Measurements from ENCODE around the gene DLGAP1. TPM values are rescaled to one million over a fixed set of nuclear protein-coding genes. Genes with fewer than 3 reads are reported as not detected.
"Not testable (repeated sequence)": the region's sequence is repeated elsewhere in the genome, so short reads cannot be mapped to it uniquely, and the experiment has no call there.

Gene DLGAP1
- total and polyA plus RNA-seq, 2 donors = 0.24 to 0.41 TPM

DNA sequence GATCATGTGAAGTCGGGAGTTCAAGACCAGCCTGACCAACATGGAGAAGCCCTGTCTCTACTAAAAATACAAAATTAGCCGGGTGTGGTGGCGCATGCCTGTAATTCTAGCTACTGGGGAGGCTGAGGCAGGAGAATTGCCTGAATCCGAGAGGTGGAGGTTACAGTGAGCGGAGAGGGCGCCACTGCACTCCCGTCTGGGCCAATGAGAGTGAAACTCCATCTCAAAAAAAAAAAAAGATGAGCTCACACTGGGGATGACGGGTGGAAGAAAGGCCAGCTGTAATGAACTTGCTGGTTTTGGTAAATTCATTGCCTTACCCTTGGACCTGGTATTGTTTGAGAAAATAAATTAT, 847.0 kb downstream of the DLGAP1 start:
- WGBS = 86% methylated on average over 8 of the region's 8 CpGs
- H3K27ac ChIP-seq (ENCODE audit: low read depth in 1 of 2, low read length in 1 of 2) = not testable (repeated sequence)

DNA sequence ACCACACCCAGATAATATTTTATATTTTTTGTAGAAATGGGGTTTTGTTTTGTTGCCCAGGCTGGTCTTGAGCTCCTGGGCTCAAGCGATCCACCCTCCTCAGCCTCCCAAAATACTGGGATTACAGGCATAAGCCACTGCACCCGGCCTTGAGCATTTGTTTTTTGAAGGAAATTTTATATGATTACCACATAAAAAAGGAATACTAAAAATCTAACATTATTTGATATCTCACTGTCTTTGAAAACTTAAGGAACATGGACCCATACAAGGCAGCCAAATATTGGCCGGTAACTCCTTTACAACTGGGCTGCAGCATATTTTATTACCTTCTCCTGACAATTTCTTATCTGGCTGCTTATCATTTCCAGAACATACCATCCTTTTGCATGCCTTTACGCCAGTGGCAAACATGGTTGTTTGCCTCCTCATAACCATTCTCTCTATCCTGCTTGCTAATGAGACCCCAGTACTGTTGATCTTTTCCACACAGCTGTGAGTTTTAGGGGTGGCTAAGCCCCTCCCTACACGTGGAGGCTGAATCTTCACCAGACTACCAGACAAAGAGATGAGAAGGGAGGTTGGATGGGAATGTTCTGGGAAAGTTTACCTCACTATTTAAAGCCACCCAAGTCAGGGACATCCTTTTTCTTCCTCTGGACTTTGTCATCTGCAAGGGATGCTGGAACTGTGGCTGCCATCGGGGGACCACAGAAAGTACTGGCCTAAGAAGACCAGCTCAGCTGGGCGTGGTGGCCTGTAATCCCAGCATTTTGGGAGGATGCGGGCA, 847.6 kb downstream of the DLGAP1 start:
- H3K27me3 ChIP-seq (ENCODE audit: control insufficient read depth in 2 of 2, insufficient read depth in 1 of 2, low read length in 1 of 2) = no peaks in the 10 kb centered on the region
- no peaks in the 10 kb centered on the region for H3K36me3 ChIP-seq (ENCODE audit: control insufficient read depth in 2 of 2, insufficient read depth in 2 of 2, low read length in 1 of 2)
- H3K4me1 ChIP-seq (ENCODE audit: control insufficient read depth in 2 of 2, insufficient read depth in 2 of 2, low read length in 2 of 2) = peaks cover 11 to 42% of the 10 kb centered on the region in 2 donors
- H3K27ac ChIP-seq (ENCODE audit: low read depth in 1 of 2, low read length in 1 of 2) = no peak overlapping the region
- no peaks in the 10 kb centered on the region for H3K9me3 ChIP-seq (ENCODE audit: control insufficient read depth in 2 of 2, insufficient read depth in 1 of 2, low read length in 1 of 2)
- H3K4me3 ChIP-seq (ENCODE audit: low read length in 2 of 2) = no peak overlapping the region
- DNase-seq (ENCODE audit: low read depth in 6 of 9, low spot score in 9 of 9) = no peak
- 87% methylated on average over 8 of the region's 8 CpGs for WGBS

More for the DNA sequence above, 847.0 kb downstream of the DLGAP1 start:
- not testable (repeated sequence) for H3K4me3 ChIP-seq (ENCODE audit: low read length in 2 of 2); H3K36me3 ChIP-seq (ENCODE audit: control insufficient read depth in 2 of 2, insufficient read depth in 2 of 2, low read length in 1 of 2); H3K9me3 ChIP-seq (ENCODE audit: control insufficient read depth in 2 of 2, insufficient read depth in 1 of 2, low read length in 1 of 2); DNase-seq (ENCODE audit: low read depth in 6 of 9, low spot score in 9 of 9); H3K27me3 ChIP-seq (ENCODE audit: control insufficient read depth in 2 of 2, insufficient read depth in 1 of 2, low read length in 1 of 2)
- H3K4me1 ChIP-seq (ENCODE audit: control insufficient read depth in 2 of 2, insufficient read depth in 2 of 2, low read length in 2 of 2) = peaks cover 11 to 36% of the 10 kb centered on the region in 2 donors

DNA sequence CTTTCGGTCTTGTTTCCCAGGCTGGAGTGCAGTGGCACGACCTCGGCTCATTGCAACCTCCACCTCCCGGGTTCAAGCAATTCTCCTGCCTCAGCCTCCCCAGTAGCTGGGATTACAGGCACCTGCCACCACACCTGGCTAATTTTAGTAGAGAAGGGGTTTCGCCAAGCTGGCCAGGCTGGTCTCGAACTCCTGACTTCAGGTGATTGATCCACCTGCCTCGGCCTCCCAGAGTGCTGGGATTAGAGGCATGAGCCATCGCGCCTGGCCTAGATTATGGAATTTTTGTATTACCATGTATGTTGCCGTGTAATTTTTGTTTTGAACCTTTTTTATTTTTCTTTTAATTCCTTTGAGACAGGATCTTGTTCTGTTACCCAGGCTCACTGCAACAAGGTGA, 848.2 kb downstream of the DLGAP1 start:
- not testable (repeated sequence) for H3K27me3 ChIP-seq (ENCODE audit: control insufficient read depth in 2 of 2, insufficient read depth in 1 of 2, low read length in 1 of 2); H3K27ac ChIP-seq (ENCODE audit: low read depth in 1 of 2, low read length in 1 of 2); H3K4me3 ChIP-seq (ENCODE audit: low read length in 2 of 2); H3K36me3 ChIP-seq (ENCODE audit: control insufficient read depth in 2 of 2, insufficient read depth in 2 of 2, low read length in 1 of 2); H3K9me3 ChIP-seq (ENCODE audit: control insufficient read depth in 2 of 2, insufficient read depth in 1 of 2, low read length in 1 of 2); DNase-seq (ENCODE audit: low read depth in 6 of 9, low spot score in 9 of 9)
- H3K4me1 ChIP-seq (ENCODE audit: control insufficient read depth in 2 of 2, insufficient read depth in 2 of 2, low read length in 2 of 2) = peaks cover 11 to 42% of the 10 kb centered on the region in 2 donors
- WGBS = 92% methylated on average over 10 of the region's 10 CpGs

DNA sequence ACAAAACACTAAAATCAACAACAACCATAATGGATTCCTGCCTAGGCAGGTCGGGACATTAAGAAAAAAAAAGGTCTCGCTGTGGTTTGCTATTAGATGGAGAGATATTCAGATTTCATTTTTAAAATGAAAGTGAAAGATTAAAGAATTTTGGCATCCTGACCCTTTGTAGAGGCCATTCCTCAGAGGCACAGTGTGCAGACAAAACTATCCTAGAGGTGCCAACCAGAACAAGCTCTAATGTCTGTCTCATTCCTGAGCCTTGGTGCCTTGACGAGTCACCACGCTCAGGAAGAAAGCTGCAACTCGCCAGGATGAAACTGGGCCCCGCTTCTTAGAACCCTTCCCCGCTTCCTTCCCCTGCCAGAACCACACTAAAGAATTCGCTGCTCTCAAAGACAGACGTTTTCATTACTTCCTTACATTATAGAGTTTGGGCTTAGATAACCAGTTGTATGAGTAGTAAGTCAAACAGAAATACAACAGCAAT, 849.1 kb downstream of the DLGAP1 start:
- WGBS = under 1% methylated on average over 9 of the region's 9 CpGs
- H3K4me1 ChIP-seq (ENCODE audit: control insufficient read depth in 2 of 2, insufficient read depth in 2 of 2, low read length in 2 of 2) = peaks cover 11 to 42% of the 10 kb centered on the region in 2 donors
- no peaks in the 10 kb centered on the region for H3K36me3 ChIP-seq (ENCODE audit: control insufficient read depth in 2 of 2, insufficient read depth in 2 of 2, low read length in 1 of 2)
- no peaks in the 10 kb centered on the region for H3K27me3 ChIP-seq (ENCODE audit: control insufficient read depth in 2 of 2, insufficient read depth in 1 of 2, low read length in 1 of 2)
- H3K4me3 ChIP-seq (ENCODE audit: low read length in 2 of 2) = peak overlapping the region; percentile 45 to 52
- peak in 5 of 9 donors; percentile 43 to 82 (median 62) for DNase-seq (ENCODE audit: low read depth in 6 of 9, low spot score in 9 of 9)
- H3K27ac ChIP-seq (ENCODE audit: low read depth in 1 of 2, low read length in 1 of 2) = peak overlapping the region; percentile 82 to 87
- H3K9me3 ChIP-seq (ENCODE audit: control insufficient read depth in 2 of 2, insufficient read depth in 1 of 2, low read length in 1 of 2) = no peaks in the 10 kb centered on the region

DNA sequence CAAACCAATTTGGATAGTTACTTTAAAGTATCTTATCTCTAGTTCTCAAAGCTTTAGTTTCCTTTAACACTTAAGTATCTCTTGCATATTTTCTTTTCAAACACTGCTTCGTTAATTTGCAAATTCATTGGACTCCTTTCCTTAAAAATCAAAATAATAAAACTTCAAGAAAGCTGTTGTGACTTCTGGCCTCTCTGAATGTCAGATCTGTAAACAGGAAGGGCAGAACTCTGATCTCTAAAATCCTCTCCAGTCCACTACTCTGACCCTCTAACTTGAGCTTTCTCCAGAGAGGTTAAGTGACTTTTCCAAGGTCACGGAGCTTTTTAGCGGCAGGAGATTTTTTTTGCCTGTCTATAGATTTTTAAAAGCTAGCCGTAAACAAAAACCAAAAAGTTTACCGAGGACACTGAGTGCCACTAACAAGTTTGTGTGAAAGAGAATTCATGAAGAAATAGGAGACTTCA, 849.6 kb downstream of the DLGAP1 start:
- WGBS = 29% methylated on average over 5 of the region's 5 CpGs
- H3K4me3 ChIP-seq (ENCODE audit: low read length in 2 of 2) = peak overlapping the region; percentile 45 to 52
- H3K27me3 ChIP-seq (ENCODE audit: control insufficient read depth in 2 of 2, insufficient read depth in 1 of 2, low read length in 1 of 2) = no peaks in the 10 kb centered on the region
- peak overlapping the region; percentile 82 to 89 for H3K27ac ChIP-seq (ENCODE audit: low read depth in 1 of 2, low read length in 1 of 2)
- no peaks in the 10 kb centered on the region for H3K36me3 ChIP-seq (ENCODE audit: control insufficient read depth in 2 of 2, insufficient read depth in 2 of 2, low read length in 1 of 2)
- H3K4me1 ChIP-seq (ENCODE audit: control insufficient read depth in 2 of 2, insufficient read depth in 2 of 2, low read length in 2 of 2) = peaks cover 11 to 42% of the 10 kb centered on the region in 2 donors
- H3K9me3 ChIP-seq (ENCODE audit: control insufficient read depth in 2 of 2, insufficient read depth in 1 of 2, low read length in 1 of 2) = no peaks in the 10 kb centered on the region
- DNase-seq (ENCODE audit: low read depth in 6 of 9, low spot score in 9 of 9) = no peak

DNA sequence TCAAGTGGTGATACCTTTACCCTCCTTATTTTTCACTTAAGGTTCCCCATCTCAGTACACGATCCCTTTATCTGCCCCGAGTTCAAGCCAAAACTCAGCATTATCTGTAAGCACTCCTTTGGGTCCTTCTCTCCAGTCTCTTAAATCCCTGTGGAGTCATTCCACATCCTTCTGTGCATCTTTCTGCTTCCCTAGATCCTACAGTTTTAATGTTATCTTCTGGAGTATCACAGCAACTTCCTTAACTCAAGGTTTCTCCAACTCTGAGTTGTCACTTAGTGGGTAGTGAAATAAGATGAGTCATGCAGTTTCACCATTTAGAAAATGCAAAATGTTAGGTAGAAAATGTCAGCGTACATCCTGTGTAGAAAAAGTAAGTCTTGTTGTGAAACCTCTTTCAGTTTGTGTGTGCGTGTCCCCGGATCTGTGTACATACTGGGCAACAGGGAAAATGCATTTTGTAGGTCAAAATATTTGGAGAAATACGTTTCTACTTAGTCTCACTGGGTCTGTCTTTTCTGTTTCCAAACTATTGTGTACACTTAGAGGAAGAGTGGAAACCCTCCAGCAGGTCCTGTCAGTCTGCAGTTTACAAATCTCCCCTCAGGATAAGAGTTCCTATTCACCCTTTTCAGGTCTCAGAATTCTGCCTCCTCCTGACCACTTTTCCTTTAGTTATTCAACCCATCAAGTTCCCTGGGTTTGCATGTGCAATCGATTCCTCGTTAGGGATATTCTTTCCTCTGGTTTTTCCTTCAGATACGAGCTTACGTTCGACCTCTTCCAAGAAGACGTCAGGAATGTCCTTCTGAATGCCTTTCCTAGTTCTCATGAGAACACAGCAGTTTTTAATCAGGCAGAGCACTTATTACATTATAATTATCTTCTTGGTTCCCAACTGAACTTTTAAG, 850.4 kb downstream of the DLGAP1 start:
- peak overlapping the region; percentile 23 to 52 for H3K4me3 ChIP-seq (ENCODE audit: low read length in 2 of 2)
- DNase-seq (ENCODE audit: low read depth in 6 of 9, low spot score in 9 of 9) = peak in 7 of 9 donors; percentile 49 to 89 (median 62)
- peak overlapping the region; percentile 82 to 89 for H3K27ac ChIP-seq (ENCODE audit: low read depth in 1 of 2, low read length in 1 of 2)
- peaks cover 11 to 42% of the 10 kb centered on the region in 2 donors for H3K4me1 ChIP-seq (ENCODE audit: control insufficient read depth in 2 of 2, insufficient read depth in 2 of 2, low read length in 2 of 2)
- no peaks in the 10 kb centered on the region for H3K36me3 ChIP-seq (ENCODE audit: control insufficient read depth in 2 of 2, insufficient read depth in 2 of 2, low read length in 1 of 2)
- H3K27me3 ChIP-seq (ENCODE audit: control insufficient read depth in 2 of 2, insufficient read depth in 1 of 2, low read length in 1 of 2) = no peaks in the 10 kb centered on the region
- no peaks in the 10 kb centered on the region for H3K9me3 ChIP-seq (ENCODE audit: control insufficient read depth in 2 of 2, insufficient read depth in 1 of 2, low read length in 1 of 2)
- WGBS = 35% methylated on average over 12 of the region's 12 CpGs

DNA sequence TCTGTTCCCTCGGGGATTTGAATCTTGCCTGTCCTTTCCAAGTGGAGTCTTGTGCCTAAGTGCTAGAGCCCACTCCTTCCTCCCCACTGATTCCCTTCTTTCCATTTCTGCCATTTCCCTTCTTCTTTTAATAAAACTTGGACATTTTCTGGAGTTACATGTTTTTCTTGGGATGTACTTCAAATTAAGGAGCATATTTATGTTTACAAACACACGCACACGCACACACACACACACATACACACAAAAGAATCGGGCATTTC, 850.9 kb downstream of the DLGAP1 start:
- peak overlapping the region; percentile 46 to 82 for H3K27ac ChIP-seq (ENCODE audit: low read depth in 1 of 2, low read length in 1 of 2)
- no peaks in the 10 kb centered on the region for H3K27me3 ChIP-seq (ENCODE audit: control insufficient read depth in 2 of 2, insufficient read depth in 1 of 2, low read length in 1 of 2)
- no peak for DNase-seq (ENCODE audit: low read depth in 6 of 9, low spot score in 9 of 9)
- no peaks in the 10 kb centered on the region for H3K36me3 ChIP-seq (ENCODE audit: control insufficient read depth in 2 of 2, insufficient read depth in 2 of 2, low read length in 1 of 2)
- H3K4me1 ChIP-seq (ENCODE audit: control insufficient read depth in 2 of 2, insufficient read depth in 2 of 2, low read length in 2 of 2) = peaks cover 11 to 42% of the 10 kb centered on the region in 2 donors
- no peaks in the 10 kb centered on the region for H3K9me3 ChIP-seq (ENCODE audit: control insufficient read depth in 2 of 2, insufficient read depth in 1 of 2, low read length in 1 of 2)
- WGBS = 33% methylated on average over 4 of the region's 4 CpGs
- H3K4me3 ChIP-seq (ENCODE audit: low read length in 2 of 2) = peak overlapping the region in 1 of 2 donors; percentile 23

DNA sequence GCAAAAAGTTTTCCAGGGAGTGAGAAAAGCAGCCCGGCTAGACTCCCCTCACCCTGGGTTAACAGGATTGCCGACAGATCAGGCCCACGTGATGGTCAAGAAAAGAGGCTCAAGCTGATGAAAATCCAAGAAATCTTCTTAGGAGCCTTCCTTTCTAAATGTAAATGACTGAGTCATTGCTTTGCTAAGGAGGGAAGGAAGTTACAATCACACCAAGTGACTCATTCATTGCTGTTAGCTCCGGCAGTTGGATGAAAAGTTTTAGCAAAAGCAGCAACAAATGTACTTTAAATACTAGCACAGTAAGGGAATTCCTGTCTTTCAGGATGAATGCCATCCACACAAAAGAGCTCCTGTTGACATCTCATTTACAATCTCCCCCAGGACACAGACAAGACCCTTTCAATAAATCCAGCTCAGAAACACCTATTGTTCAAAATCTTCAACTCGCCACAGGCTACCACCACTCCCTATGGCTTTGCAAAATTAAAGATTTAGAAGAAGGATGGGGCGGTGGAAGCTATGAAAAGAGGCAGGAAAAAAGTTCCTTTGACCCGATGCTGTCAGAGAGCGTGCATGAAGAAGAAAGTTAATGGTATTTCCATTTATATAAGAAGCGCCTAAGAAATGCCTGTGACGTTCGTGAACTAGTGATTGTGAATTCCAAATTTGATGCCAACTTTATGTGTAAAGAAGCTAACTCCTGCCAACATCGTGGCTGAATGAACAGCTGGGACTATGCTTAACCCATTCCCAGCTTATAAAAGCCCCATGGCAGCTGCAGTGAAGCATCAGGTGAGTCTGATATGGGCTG, 851.5 kb downstream of the DLGAP1 start:
- Histone ChIP-seq H3K4me1 (ENCODE audit: control insufficient read depth in 2 of 2, insufficient read depth in 2 of 2, low read length in 2 of 2) (peaks cover 11 to 42% of the 10 kb centered on the region in 2 donors), H3K27ac (ENCODE audit: low read depth in 1 of 2, low read length in 1 of 2) (peak overlapping the region; percentile 39 to 82), H3K4me3 (ENCODE audit: low read length in 2 of 2) (peak overlapping the region; percentile 35 to 40), H3K9me3 (ENCODE audit: control insufficient read depth in 2 of 2, insufficient read depth in 1 of 2, low read length in 1 of 2) (no peaks in the 10 kb centered on the region), H3K27me3 (ENCODE audit: control insufficient read depth in 2 of 2, insufficient read depth in 1 of 2, low read length in 1 of 2) (no peaks in the 10 kb centered on the region), H3K36me3 (ENCODE audit: control insufficient read depth in 2 of 2, insufficient read depth in 2 of 2, low read length in 1 of 2) (no peaks in the 10 kb centered on the region)
- DNase-seq (ENCODE audit: low read depth in 6 of 9, low spot score in 9 of 9) = peak in 1 of 9 donors; percentile 55
- 44% methylated on average over 12 of the region's 12 CpGs for WGBS

Measured in thymus (tissue), 11 donors.